Activated gamma-delta T cell (primary cell): ENCODE measurements around the gene RPTOR.
"Not testable (repeated sequence)": the region's sequence is repeated elsewhere in the genome, so short reads cannot be mapped to it uniquely, and the experiment has no call there.

Experiments
- DNase-seq: peaks from one replicate; lab custom pipeline; 2025; lab: John Stamatoyannopoulos, UW

RPTOR gene

GRCh38 chr17:80744725-80745124 is 200.1 kb downstream of the RPTOR start:
- DNase-seq = not testable (repeated sequence)

GRCh38 chr17:80745183-80745582 is 200.5 kb downstream of the RPTOR start:
- no peak for DNase-seq

DNA sequence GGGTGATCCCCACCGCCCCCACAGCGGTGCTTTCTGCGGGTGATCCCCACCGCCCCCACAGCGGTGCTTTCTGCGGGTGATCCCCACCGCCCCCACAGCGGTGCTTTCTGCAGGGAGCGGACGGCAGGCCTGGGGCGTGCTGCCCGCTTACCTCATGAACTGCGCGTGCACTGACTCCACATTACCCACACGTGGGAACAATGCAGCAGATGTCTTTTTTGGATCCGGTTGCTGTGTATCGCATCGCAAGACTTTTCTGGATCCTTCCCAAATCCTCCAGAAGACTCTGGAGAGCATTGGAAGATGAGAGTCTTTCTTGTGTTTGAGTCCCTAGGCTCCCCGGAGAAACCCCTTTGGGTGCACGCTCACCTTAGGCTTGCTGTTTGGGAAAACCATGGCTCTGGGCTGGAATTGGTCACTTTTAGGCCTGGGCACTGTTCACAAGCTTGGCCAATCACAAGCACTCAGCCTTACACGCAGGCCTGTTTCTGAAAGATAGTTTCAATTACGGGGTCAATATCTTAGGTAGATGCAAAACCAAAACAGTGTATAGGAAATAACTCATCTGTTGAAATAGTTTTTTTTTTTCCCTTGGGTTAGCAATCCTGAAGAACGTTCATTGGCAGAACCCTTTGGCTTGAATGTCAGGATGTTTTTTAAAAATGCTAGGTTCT is 201.8 kb downstream of the RPTOR start:
- DNase-seq = no peak

GRCh38 chr17:80747469-80747868 is 202.8 kb downstream of the RPTOR start:
- DNase-seq = no peak

DNA sequence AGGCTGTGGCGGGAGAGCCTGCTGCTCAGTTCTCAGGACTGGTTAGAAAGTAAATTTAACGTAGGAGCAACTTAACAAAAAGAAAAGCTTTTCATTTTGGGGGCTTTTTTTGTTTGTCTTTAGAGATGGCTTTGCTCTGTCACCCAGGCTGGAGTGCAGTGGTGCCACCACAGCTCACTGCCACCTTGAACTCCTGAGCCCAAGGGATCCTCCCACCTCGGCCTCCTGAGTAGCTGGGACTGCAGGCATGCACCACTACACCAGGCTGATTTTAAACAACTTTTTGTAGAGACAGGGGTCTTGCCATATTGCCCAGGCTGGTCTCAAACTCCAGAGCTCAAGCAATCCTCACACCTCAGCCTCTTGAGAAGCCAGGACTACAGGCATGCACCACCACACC is 205.0 kb downstream of the RPTOR start:
- DNase-seq = no peak

GRCh38 chr17:80750263-80750662 is 205.6 kb downstream of the RPTOR start:
- DNase-seq = no peak

- DNase-seq = no peak
Measured at GRCh38 chr17:80751070-80751945, 206.7 kb downstream of the RPTOR start.

DNA sequence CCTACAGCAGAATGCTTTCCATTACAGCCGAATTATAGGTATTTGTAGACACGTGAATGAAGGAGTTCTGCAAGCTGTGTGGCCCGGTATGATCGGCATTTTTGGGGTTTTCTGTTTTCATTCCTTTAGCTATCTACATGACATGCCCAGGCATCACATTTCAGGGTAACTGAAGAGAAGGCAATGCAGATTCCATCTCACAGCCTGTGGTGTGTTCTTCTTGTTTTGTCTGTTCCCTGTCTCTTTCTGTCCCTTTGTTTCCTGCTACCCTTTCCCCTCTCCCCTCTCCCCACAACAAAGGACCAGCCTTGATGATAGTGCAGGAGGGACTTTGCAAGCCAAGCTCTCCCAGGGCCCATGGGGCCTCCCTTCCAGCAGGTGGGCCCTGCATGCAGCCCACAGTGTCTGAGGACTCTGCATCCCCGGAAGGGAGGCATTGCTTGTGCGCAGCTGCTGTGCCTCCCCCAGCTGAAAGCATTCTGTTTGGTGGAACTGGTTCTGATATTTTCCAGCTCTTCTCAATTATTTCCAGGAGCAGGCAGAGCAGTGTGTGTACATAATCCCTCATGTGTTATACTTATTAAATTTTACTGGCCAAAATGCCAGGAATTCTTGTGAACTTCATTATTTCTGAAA is 207.4 kb downstream of the RPTOR start:
- DNase-seq = no peak

GRCh38 chr17:80753685-80754345 is 209.2 kb downstream of the RPTOR start:
- DNase-seq = no peak

GRCh38 chr17:80754846-80755245 is 210.2 kb downstream of the RPTOR start:
- DNase-seq = no peak

- no peak for DNase-seq
Measured at GRCh38 chr17:80755650-80756405, 211.2 kb downstream of the RPTOR start.

- DNase-seq = no peak
Measured at GRCh38 chr17:80758481-80759376, 214.1 kb downstream of the RPTOR start.

DNA sequence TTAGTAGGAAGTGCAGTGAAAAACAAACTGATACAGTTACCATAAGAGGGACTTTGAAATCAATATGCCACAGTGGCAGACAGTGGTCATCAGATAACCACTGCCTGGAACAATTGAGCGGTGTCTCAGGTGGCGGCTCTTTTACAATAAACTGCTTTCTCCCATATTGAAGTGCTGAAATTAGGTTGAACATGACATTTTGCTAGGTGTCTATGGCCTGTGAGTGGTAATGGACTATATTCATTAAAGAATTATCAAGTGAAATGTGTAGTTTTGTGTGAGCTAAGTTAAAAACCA is 214.7 kb downstream of the RPTOR start:
- DNase-seq = no peak

- no peak for DNase-seq
Measured at GRCh38 chr17:80760511-80760911, 215.9 kb downstream of the RPTOR start.

DNA sequence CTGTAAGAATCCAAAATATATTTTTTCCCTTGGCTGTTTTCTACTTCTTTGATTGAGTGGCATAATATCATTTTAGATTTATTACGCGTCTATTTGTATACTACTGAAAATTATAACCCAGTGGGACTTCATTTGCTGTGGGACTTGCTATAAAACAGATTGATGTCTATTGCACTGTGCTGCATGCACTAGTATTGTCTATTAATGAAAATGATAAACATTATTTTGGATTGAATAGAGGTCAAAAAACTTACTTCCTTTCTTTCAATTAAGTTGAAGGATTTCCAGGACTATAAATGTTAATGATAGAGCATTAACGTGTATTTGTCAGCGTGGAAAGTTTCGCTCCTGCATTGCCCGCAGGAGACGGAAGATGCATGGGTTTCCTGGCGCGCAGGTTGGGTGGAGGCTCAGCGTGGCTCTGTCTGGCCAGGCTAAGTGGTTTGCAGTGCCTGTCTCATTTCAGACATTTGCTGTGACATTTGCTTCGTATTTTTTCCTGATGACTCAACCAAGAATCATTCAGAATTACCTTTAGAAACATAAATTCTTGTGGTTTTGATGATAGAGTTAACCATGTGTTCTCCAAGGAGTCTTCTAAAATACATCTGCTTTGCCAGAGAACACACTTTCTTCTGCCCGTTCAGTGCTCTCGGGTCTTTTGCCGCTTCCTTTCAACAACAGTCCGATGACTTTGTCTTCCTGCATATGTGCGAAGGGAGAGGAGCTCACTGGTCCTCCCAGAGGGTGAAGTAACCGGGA is 216.7 kb downstream of the RPTOR start:
- peak; percentile 32 for DNase-seq

GRCh38 chr17:80762076-80762475 is 217.4 kb downstream of the RPTOR start:
- no peak for DNase-seq

DNA sequence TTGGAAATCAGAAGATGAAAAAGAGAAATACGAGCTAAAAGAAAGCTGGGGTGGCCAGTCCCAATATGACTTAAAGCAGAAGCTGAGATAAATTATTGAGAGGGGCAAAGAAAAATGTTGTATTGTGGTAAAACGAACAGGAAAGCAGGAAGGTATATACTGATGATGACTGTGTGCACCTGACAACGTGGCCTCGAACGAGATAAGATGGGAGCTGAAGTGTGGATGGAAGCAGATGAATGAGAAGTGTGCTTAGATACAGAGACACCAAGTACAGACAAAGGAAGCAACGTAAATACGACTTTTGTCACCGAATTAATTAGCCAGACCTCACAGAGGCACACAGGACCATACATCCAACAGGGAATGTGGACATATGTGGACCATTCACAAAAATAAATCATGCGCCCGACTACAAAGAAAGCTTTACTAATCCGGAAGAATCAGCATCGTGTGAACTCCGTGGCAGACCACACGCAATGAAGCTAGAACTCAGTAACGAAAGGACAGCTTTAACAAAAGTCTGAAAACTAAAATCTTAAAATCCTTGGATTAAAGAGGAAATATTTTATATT is 218.7 kb downstream of the RPTOR start:
- DNase-seq = no peak

DNA sequence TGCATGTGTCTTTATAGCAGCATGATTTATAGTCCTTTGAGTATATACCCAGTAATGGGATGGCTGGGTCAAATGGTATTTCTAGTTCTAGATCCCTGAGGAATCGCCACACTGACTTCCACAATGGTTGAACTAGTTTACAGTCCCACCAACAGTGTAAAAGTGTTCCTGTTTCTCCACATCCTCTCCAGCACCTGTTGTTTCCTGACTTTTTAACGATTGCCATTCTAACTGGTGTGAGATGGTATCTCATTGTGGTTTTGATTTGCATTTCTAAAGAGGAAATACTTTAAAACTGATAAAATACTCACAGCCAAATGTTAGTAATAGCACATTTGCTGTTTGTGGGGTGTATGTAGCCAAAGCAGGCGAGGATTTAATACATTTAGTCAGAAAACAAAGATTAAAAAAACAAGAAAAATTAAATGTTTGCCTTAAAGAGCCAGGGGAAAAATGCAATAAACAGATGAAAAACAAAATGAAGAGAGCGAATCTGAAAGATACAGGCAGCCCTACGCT is 220.0 kb downstream of the RPTOR start:
- not testable (repeated sequence) for DNase-seq

GRCh38 chr17:80765241-80765961 is 220.8 kb downstream of the RPTOR start:
- no peak for DNase-seq
